IPS-20b (cell line): ENCODE data around the gene OTOP3.
A peak's percentile ranks its signal among the peaks of the same experiment; 100 is the strongest.
"Not testable (repeated sequence)": the region's sequence is repeated elsewhere in the genome, so short reads cannot be mapped to it uniquely, and the experiment has no call there.

ENCODE experiments used
- H3K27ac ChIP-seq: one replicate; pipeline ENCODE4 v1.5.1; 2013; ENCODE audit warnings: low read length
- H3K27me3 ChIP-seq: 2 replicates; pipeline ENCODE4 v1.6.1; 2013; ENCODE audit warnings: mild to moderate bottlenecking, low read length, inconsistent platforms; ENCODE audit not compliant: insufficient read depth
- H3K36me3 ChIP-seq: 2 replicates; pipeline ENCODE4 v1.6.1; 2013; ENCODE audit warnings: low read depth, mild to moderate bottlenecking, inconsistent platforms, low read length, moderate library complexity; ENCODE audit not compliant: insufficient read depth
- H3K4me1 ChIP-seq: 2 replicates; pipeline ENCODE4 v1.6.1; 2013; ENCODE audit warnings: mild to moderate bottlenecking, control low read depth, inconsistent platforms, low read length, moderate library complexity; ENCODE audit not compliant: insufficient read depth
- H3K4me3 ChIP-seq: 2 replicates; pipeline ENCODE4 v1.5.1; 2013; ENCODE audit warnings: mild to moderate bottlenecking, low read length, inconsistent platforms
- H3K9ac ChIP-seq: 2 replicates; pipeline ENCODE4 v1.6.1; 2013; ENCODE audit warnings: low read depth, mild to moderate bottlenecking, inconsistent platforms, low read length, moderate library complexity
- H3K9me3 ChIP-seq: 2 replicates; pipeline ENCODE4 v1.6.1; 2013; ENCODE audit warnings: mild to moderate bottlenecking, low read depth, low read length, inconsistent platforms; ENCODE audit not compliant: insufficient read depth

OTOP3 gene

DNA sequence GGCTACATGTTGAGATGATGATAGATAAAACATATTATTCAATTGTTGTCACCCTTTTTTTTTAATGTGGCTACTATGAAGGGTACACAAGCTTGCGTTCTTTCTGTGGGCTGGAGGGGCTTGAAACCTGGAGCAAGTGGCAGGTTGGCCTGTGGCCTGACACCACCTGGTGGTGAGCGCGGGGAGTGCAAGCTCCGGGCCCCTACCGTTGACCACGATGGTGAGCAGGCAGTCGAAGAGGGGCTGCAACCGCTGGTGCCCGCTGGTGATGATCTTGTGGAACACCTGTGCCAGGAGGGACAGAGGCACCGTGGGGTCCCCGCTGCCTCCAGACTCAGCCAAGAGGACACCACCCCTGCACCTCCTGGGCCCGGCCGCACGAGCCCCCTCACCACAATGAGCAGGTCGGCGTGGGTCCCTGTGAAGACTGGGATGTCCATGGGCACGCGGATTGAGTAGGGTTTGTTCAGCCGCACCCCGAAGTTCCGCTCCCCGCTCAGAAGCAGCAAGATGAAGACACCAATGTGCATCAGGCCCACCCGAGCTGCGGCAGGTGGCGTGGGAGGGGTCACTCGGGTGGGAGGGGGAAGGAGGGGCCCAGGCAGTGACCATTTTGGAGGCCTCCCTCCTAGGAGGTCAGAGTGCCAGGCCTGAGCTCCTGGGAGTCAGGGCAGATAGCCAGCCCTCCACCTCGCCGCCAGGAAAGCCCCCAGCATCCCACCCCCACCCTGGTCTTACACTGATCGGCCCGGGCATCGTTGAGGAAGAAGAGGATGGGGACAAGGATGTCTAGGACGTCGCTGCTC, 22.4 kb downstream of the OTOP3 start:
- H3K4me3 ChIP-seq: no peak overlapping the region
- peaks cover 31% of the 10 kb centered on the region for H3K27me3 ChIP-seq
- H3K9me3 ChIP-seq: no peaks in the 10 kb centered on the region
- no peak overlapping the region for H3K9ac ChIP-seq
- H3K27ac ChIP-seq: no peak overlapping the region
- H3K4me1 ChIP-seq: no peaks in the 10 kb centered on the region
- H3K36me3 ChIP-seq: no peaks in the 10 kb centered on the region

- H3K9ac ChIP-seq: no peak overlapping the region
These were observed 24.3 kb downstream of the OTOP3 start for GRCh38 chr17:74959826-74960515.

DNA sequence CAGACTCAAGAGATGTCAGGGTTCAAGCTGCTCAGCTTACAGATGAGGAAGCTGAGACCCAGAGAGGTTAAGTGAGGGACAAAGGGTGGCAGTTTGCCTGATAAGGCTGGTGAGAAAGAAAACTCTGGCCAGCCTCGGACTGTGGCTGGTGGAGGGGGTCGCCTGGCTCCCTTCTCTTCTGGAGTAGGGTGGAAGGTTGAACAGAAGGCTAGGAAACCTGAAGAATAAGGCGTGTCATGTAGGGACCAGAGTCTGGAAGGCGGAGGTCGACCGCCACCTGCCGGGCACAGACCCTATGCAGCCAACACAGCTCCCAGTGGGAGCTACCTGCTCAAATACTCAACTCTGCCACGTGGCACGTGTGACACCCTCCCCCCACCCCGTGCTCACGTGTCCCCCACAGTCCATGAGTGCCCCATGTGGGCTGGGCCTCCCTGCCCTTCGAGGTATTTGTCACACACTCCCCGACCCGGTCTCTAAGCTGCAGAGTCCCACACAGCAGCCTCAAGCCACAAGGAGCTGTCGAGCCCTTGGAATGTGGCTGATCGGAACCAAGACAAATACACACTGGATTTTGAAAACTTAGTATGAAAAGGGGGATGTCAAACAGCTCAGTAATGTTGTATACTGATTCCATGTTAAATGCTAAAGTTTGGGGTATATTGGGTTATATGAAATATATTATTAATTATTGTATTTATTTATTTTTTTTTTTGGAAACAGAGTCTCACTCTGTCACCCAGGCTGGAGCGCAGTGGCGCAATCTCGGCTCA, 25.1 kb downstream of the OTOP3 start:
- Histone ChIP-seq H3K36me3 (no peaks in the 10 kb centered on the region), H3K27me3 (peaks cover 31% of the 10 kb centered on the region), H3K9ac (no peak overlapping the region), H3K9me3 (no peaks in the 10 kb centered on the region), H3K4me3 (no peak overlapping the region), H3K4me1 (no peaks in the 10 kb centered on the region), H3K27ac (no peak overlapping the region)

More at GRCh38 chr17:74959826-74960515, 24.3 kb downstream of the OTOP3 start:
- no peak overlapping the region for H3K27ac ChIP-seq
- H3K27me3 ChIP-seq: peaks cover 31% of the 10 kb centered on the region
- H3K4me1 ChIP-seq: no peaks in the 10 kb centered on the region
- no peaks in the 10 kb centered on the region for H3K36me3 ChIP-seq
- H3K9me3 ChIP-seq: no peaks in the 10 kb centered on the region
- no peak overlapping the region for H3K4me3 ChIP-seq

DNA sequence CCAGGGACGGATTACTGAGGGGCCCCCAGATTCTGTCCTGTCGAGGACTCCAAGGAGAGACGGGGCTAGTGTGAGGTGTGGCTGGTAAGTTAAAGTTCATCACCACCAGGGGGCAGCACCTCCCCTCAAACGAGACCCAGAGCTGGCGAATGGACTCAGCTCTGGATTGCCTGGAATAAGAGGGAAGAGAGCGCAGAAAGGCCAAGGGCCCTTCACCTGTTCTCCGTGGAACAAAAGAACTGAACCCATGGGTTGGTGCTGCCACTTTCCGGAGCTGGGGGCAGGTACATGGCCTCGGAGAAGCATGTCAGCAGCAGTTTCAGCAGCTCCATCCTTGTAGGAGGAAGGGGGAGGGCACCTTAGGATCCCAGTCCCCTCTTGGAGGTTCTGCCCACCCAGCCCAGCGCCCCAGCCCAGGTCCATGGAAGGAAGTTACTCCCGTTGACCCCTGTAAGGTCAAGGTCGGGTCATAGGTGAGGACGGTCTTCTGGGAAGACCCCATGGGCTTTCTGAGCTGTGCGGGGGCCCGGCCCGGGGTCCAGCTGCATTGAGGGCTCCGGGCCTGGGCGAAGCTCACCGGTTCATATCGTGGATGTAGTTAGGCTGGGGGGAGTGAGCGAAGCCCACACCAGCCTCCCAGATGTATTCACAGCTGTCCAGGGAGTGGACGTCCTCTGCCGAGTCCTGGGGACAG, 26.1 kb downstream of the OTOP3 start:
- Histone ChIP-seq H3K27ac (no peak overlapping the region), H3K4me3 (no peak overlapping the region)

DNA sequence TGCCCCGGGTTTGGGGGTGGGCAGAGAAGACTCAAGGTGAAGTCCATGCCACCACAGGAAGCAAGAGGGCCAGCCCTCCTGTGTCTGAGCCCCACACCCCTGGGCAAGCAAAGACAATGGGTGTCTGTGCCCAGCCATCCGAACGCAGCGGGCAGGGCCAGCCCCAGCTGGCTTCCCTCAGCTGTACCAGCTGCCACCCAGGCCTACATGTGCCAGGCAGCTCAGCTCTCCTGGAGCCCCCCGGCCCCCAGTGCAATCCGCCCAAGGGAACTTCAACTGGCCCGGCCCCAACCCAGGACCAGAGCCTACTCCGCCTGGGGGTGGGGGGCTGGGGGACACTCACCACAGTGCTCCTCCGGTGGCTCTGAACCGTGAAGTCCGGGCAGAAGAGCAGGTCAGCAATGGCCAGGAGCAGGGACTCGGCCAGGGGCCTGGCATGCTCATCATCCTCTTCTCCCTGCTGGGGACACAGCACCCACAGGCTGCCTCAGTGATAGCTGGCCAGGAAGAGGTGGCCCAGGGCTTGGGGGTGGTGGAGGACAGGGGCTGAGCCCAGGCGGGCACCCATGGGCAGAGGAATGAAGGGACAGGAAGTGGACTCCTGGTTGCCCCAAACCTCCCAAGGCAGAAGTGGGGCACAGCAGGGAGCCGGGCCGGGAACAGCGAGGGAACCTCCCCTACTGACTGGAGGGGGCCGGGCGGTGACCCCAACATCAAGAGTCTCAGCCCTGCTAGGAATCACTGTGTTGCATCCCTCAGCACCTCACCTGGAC, 27.1 kb downstream of the OTOP3 start:
- Histone ChIP-seq H3K4me1 (no peaks in the 10 kb centered on the region), H3K36me3 (no peaks in the 10 kb centered on the region), H3K9me3 (no peaks in the 10 kb centered on the region), H3K27ac (no peak overlapping the region), H3K4me3 (no peak overlapping the region), H3K27me3 (peaks cover 26% of the 10 kb centered on the region), H3K9ac (no peak overlapping the region)

More for the DNA sequence above, 26.1 kb downstream of the OTOP3 start:
- Histone ChIP-seq H3K9ac (no peak overlapping the region), H3K36me3 (no peaks in the 10 kb centered on the region), H3K27me3 (peaks cover 27% of the 10 kb centered on the region), H3K4me1 (no peaks in the 10 kb centered on the region), H3K9me3 (no peaks in the 10 kb centered on the region)

DNA sequence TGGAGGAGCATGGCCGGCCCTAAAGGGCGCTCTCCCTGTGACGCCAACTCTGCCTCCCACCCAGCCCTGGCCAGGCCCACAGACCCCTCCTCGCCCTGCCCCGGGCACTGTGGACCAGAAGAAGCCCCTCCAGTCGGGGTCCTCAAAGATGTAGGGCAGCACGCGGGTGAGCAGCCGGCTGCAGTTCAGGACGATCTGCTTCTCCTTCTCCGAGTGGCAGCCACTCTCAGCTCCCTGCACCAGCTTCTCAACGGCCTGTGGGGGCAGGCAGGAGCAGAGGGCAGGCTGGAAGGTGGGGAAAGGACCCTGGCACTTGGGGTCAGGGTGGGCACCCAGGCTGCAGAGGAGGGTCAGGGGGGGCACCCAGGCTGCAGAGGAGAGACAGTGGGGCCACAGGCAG, 28.0 kb downstream of the OTOP3 start:
- H3K9me3 ChIP-seq: no peaks in the 10 kb centered on the region
- 0 out of 2 replicates have a peak, but pooled peaks cover 6% of the 10 kb centered on the region for H3K4me1 ChIP-seq
- no peak overlapping the region for H3K9ac ChIP-seq
- no peak overlapping the region for H3K27ac ChIP-seq
- no peaks in the 10 kb centered on the region for H3K36me3 ChIP-seq
- peaks cover 19% of the 10 kb centered on the region for H3K27me3 ChIP-seq
- no peak overlapping the region for H3K4me3 ChIP-seq

- H3K9me3 ChIP-seq: no peaks in the 10 kb centered on the region
- H3K27ac ChIP-seq: no peak overlapping the region
- H3K9ac ChIP-seq: no peak overlapping the region
- H3K27me3 ChIP-seq: peaks cover 13% of the 10 kb centered on the region
- H3K4me3 ChIP-seq: no peak overlapping the region
- H3K4me1 ChIP-seq: 0 out of 2 replicates have a peak, but pooled peaks cover 7% of the 10 kb centered on the region
- no peaks in the 10 kb centered on the region for H3K36me3 ChIP-seq
These were observed 28.6 kb downstream of the OTOP3 start for GRCh38 chr17:74964246-74964761.

DNA sequence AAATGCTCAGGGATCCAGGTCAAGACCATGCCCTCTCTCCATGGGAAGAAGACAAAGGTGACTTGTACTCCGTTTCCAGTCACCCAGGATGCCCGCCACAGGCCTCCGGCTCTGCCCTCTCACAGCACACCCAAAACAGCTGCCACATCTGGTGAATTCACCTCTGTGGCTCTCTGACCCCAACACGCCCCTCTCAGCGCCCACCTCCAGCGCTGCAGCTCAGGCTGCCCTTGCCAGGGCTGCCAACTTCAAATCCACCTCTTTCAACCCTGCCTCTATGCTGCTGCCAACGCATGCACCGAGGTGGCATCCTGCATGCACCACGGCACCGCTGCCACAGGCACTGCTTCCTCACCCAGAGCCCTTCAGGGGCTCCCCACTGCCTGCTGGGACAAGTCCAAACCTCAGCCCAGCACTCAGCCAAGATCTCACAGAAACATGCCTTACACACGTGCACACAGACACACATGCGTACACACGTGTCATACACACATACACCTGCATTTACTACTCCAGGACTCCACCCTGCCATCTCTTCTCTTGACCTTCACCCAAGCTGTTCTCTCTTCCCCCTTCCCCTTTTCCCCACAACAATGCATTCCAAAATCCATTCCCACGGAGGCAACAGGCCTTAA, 29.4 kb downstream of the OTOP3 start:
- H3K27ac ChIP-seq: no peak overlapping the region

GRCh38 chr17:74968361-74968780, 32.7 kb downstream of the OTOP3 start:
- no peaks in the 10 kb centered on the region for H3K36me3 ChIP-seq
- H3K9ac ChIP-seq: no peak overlapping the region; the same call in 1 of the 2 replicates
- no peaks in the 10 kb centered on the region for H3K9me3 ChIP-seq
- H3K27me3 ChIP-seq: peaks cover 33% of the 10 kb centered on the region
- 0 out of 2 replicates have a peak, but pooled peaks cover 7% of the 10 kb centered on the region for H3K4me1 ChIP-seq
- no peak overlapping the region for H3K27ac ChIP-seq
- peak overlapping the region; percentile 6; the same call in 1 of the 2 replicates for H3K4me3 ChIP-seq

More for the DNA sequence above, 29.4 kb downstream of the OTOP3 start:
- peaks cover 7% of the 10 kb centered on the region for H3K27me3 ChIP-seq
- H3K4me1 ChIP-seq: 0 out of 2 replicates have a peak, but pooled peaks cover 7% of the 10 kb centered on the region
- H3K36me3 ChIP-seq: no peaks in the 10 kb centered on the region
- no peak overlapping the region for H3K9ac ChIP-seq
- no peak overlapping the region for H3K4me3 ChIP-seq
- H3K9me3 ChIP-seq: no peaks in the 10 kb centered on the region

DNA sequence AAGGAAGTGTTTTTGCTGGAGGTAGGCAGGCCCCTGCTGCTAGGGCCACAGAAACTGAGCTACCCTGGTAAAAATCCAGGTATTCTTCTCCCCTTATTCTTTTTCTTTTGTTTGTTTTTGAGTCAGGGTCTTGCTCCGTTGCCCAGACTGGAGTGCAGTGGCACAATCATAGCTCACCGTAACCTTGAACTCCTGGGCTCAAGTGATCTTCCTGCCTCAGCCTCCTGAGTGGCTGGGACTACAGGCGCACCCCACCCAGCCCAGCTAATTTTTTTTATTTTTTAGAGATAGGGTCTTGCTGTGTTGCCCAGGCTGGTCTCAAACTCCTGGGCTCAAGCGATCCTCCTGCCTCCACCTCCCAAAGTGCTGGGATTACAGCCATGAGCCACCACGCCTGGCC, 33.8 kb downstream of the OTOP3 start:
- not testable (repeated sequence) for H3K4me1 ChIP-seq

More for the DNA sequence above, 33.8 kb downstream of the OTOP3 start:
- not testable (repeated sequence) for H3K27ac ChIP-seq, H3K4me3 ChIP-seq, H3K36me3 ChIP-seq, H3K9ac ChIP-seq, H3K9me3 ChIP-seq
- peaks cover 45% of the 10 kb centered on the region for H3K27me3 ChIP-seq
